ENCODE data around the gene MACROH2A1.
A peak's percentile ranks its signal among the peaks of the same experiment; 100 is the strongest.

MACROH2A1 gene

DNA sequence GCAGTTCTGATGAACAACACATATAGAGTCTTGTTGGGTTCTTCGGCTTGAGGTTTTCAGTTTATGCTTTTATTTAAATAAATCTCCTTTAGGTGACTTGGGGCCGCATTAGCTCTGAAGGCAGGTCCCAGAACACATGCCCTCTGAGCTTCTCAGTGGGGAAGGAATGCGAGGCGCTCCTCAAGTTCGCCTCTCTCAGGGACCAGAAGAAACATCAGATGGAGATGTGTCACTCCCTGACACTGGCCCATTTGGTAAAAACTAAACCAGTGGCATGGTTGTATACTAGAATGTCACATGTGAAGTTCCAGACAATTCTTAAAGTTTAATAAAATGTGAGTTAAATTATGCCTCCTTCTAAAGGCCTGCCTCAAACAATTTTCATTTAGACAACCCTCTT, 1.9 kb downstream of the MACROH2A1 start:
- DNase-seq (ENCODE audit: insufficient read length, low spot score) (no peak), FAIRE-seq (no peak)
- TF ChIP-seq POLR2A (IDR thresholded peaks at IDR 0.05; ENCODE audit: low read depth, low read length): no peak

DNA sequence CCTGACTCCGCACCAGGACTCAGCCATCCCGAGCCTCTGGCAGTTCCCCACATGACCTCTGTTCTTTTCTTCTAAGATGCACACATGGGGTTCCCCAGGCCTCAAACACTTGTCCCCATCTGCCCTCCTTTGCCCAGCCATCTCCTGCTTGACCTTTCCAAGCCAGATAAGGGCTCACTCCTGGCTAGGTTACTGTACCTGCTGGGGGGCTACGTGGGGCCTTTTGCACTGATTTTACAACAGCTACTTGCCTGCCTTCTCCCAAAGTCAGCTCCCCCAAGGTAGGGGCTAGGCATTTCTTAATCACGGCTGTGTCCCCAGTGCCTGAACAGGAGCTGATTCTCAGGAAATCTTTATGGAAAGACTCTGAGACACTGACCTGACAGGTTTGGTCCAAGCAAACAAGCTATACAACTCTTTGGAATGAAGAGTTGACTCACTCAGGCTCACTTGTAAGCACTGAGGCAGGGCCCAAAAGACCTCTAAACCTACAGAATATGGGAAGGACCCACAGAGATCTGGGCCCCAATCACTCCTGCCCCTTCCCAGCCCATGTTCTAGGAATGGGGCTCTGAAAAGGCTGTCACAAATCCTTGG, 2.5 kb downstream of the MACROH2A1 start:
- no peak for TF ChIP-seq POLR2A (IDR thresholded peaks at IDR 0.05; ENCODE audit: low read depth, low read length)
- FAIRE-seq (no peak), DNase-seq (ENCODE audit: insufficient read length, low spot score) (no peak)

DNA sequence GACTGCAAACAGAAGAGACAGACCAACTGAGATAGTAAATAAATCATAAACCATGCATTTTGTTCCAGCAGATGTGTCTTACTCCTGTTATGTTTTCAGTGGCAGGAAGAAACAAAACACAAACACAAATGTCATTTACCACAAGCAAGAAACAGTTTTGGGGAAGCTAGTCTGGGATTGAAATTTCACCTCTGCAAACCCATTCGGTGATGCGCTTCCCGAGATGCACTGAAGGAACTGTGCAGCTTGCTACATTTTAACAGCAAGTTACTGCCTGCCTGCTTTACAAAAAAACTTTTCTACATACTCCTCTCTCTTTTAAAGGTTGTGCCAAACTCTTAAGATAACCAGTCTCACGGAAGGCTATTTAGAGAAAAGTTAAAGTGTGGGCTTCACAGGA, 3.2 kb downstream of the MACROH2A1 start:
- DNase-seq (ENCODE audit: insufficient read length, low spot score): no peak
- no peak for FAIRE-seq
- TF ChIP-seq POLR2A (IDR thresholded peaks at IDR 0.05; ENCODE audit: low read depth, low read length): no peak

DNA sequence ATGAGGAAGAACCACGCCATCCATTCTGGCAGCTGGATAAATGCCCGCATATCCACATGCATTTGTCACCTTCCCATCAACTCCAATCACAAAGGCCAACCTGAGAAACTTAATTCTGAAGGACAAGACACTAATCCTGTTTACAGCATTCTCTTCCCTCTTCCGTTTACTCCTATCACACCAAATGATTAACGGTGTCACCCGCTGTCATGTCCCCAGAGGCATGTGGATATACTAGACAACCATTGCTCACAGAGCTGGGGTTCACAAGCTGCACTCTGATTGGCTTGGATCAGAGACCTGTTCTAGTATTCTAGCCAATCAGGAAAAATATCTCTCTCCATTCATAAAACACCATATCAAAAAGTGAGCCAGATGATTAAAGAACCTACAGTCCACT, 3.6 kb downstream of the MACROH2A1 start:
- no peak for TF ChIP-seq POLR2A (IDR thresholded peaks at IDR 0.05; ENCODE audit: low read depth, low read length)
- FAIRE-seq: no peak
- no peak for DNase-seq (ENCODE audit: insufficient read length, low spot score)

DNA sequence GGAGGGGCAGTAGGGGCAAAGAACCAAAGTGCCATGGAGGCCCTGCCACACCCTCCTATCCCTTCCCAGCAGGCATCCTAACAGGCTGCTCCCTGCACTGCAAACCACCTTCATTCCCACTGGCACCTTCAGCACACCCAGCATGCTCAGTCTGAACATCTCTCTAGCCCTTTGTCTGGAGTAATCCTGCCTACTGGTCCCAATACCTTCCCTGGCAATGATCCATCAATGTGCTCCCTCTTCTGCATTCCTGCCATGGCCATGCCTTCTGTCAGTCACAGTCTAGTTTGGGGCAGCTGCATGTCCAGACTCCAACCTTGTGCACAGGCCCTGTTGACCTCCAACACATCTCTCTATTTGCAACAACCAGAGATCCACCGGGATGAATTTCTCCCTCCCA, 4.9 kb downstream of the MACROH2A1 start:
- FAIRE-seq: no peak
- no peak for DNase-seq (ENCODE audit: insufficient read length, low spot score)
- no peak for TF ChIP-seq POLR2A (IDR thresholded peaks at IDR 0.05; ENCODE audit: low read depth, low read length)

DNA sequence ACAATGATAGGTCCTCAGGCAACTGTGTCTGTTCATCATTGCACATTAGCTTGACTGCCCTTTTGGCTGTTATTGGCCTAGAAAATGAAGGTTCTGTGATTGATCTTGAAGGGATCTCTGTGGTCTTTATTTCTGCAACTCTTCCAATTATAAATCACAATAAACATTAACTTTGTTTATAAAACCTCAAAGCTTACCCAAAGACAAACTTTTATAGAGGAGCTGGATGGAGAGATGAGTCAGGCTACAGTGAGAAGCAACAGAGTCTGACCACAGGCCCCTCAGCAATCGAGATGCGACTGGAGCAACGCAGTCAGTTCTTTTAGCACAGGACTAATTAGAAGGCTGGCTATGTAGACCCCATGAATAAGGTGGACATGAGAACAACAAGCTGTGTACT, 5.3 kb downstream of the MACROH2A1 start:
- FAIRE-seq: no peak
- no peak for TF ChIP-seq POLR2A (IDR thresholded peaks at IDR 0.05; ENCODE audit: low read depth, low read length)
- DNase-seq (ENCODE audit: insufficient read length, low spot score): no peak

DNA sequence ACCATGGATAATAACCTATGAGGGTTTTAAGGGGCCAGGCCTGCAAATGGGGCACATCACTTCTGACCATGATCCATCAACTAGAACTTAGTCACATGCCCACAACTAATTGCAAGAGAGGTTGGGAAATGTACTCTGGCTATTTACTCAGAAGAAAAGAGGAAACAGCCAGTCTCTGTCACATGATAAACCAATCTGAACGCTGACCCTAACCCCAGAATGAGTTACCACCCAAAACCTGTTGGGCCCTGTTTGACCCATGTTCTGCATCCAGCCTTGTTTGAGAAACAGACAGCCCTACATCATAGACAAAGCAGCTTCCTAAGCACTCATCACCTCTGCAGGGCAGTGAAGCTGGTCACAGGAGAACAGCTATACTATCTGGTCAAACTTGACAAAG, 5.8 kb downstream of the MACROH2A1 start:
- DNase-seq (ENCODE audit: insufficient read length, low spot score): no peak
- no peak for FAIRE-seq
- no peak for TF ChIP-seq POLR2A (IDR thresholded peaks at IDR 0.05; ENCODE audit: low read depth, low read length)

DNA sequence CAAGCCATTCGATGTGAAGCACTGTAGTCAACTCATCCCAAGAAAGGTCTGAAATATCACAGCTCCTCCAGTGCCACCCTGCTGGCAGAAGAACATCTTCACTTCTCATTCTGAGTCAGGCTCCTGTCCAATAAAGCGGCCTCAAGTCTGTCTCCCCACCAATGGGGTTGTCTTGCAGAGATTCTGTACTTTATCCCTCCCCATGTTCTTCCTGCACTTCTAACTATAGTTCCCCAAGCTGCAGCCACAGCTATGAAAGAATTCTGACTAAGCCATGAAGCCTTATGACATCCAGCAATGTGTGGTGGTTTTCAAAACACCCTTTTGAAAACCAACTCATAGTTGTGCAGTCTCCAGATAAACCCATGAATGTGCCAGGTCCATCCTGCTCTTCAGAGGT, 6.8 kb downstream of the MACROH2A1 start:
- FAIRE-seq (no peak), DNase-seq (ENCODE audit: insufficient read length, low spot score) (peak; percentile 30)
- TF ChIP-seq POLR2A (IDR thresholded peaks at IDR 0.05; ENCODE audit: low read depth, low read length): no peak

DNA sequence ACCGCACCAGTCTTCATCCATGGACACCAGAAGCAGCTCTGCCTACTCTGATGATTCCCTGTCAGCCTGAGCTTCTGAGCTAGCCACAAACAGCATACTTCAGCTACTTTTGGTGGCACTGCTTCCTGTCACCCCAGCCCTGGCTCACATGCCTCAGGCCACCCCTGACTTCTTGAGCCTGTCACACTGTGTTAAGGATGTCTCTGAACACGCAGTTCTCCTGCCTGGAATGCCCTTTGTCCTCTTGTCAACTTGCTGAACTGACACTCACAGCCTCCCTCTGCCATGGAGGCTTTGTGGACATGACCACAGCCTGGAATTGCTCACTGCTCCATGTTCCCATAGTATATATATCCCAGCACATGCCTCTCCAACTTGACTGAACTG, 7.2 kb downstream of the MACROH2A1 start:
- TF ChIP-seq POLR2A (IDR thresholded peaks at IDR 0.05; ENCODE audit: low read depth, low read length): no peak
- DNase-seq (ENCODE audit: insufficient read length, low spot score) (no peak), FAIRE-seq (no peak)

DNA sequence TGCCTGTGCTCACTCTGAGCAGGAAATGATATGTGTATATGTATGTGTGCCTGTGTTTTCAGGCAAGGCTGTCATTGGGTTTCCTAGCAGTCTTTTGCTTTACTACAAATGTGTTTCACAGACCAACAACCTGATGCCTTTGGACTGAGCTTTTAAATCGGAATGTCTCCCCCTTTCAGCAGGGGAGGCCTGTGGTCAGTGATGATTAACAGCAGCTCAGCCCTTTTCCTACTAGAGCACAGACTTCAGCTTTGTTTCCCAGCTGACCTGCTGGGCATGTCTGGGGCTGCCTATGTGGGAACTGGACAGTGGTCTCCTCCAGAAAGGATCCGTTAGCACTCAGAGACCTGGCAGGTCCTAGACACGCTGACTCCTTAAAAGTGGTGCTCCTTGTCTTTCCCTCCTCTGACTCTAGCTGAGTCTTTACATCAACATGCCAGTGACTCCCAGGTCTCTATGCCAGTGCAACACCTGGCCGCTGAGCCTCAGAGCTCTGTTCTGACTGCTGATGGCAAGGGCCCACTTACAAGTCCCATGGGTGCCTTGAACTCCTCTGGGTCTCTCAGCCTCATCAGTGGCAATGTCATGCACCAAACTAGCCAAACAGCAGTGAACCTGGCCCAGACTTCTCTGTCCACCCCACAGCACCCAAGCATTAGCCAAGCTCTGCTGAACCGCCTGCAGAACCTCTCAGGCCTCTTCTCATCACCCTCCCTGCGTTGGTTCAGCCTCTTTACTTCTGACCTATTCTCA, 7.7 kb downstream of the MACROH2A1 start:
- DNase-seq (ENCODE audit: insufficient read length, low spot score): peak; percentile 63
- no peak for FAIRE-seq
- no peak for TF ChIP-seq POLR2A (IDR thresholded peaks at IDR 0.05; ENCODE audit: low read depth, low read length)

DNA sequence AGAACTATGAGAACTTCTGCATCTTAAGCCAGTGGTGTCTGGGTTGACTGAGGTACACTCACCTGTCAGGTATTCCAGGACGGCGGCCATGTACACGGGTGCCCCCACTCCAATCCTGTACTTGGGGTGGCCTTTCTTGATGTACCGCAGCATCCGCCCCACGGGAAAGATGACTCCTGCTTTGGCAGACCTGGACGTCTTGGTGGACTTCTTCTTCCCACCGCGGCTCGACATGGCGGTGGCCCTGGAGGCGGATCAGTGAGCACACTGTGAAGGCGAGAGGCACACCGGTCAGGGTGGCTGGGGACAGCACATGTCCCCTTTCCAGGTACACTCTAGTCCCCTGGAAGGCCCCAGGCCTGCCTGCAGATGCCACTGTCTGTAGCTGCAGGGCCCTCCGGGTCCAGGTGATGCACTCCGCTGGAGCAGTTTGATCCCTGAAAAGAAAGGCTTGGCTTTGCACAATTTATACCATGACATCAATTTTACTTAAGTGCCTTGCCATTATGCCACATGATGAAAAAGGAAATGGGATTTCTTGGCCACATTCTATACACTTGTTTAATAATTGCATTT, 10.1 kb downstream of the MACROH2A1 start:
- DNase-seq (ENCODE audit: insufficient read length, low spot score): no peak
- no peak for FAIRE-seq
- TF ChIP-seq POLR2A (IDR thresholded peaks at IDR 0.05; ENCODE audit: low read depth, low read length): no peak

DNA sequence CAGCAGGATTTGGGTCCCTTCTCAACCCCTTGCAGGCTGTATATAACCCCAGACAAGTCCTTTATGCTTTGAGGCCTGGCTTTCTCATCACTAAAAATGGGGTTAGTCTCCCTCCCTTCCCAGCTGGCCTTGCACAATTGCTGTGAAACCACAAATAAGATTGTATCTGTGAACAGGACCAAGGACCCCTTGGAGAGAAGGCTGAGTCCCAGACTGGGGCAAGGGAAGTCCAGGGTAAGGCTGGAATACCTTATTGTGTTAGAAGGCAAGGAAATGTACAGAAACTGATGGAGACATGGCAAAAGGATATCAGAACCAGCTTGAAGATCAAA, 11.4 kb downstream of the MACROH2A1 start:
- FAIRE-seq (no peak), DNase-seq (ENCODE audit: insufficient read length, low spot score) (no peak)
- no peak for TF ChIP-seq POLR2A (IDR thresholded peaks at IDR 0.05; ENCODE audit: low read depth, low read length)

DNA sequence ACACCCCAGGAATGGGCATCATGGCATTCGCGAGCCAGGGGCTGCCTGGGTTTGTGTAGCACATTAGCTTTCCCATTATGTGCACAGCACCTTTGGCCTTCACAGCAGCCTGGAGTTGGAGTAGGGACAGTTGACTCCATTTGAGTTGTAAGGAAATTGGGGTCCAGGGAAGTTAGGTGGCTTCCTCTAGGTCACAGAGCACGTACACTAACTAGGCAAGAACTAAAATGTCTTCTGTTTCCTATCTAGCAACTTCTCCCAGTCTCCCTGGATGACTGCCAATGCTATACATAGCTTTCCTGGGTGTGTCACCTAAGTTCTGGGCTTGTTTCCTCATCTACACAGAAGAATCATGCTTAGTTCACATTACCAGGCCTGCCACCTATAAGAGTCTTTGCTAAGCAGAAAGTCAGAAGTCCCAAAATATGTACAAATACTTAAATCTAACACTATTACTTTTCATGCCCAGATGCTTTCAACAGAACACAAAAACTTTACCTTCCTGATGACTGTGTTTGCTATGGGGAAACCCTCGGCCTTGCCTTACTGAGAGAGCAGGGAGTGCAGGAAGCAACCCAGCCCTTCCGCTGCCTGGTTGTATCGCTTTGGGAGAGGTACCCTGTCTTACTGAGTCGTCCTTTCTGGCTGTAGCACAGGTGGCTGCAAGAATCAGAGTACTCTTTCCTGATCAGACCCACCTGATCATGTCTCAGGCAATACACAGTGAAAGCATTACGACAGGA, 12.0 kb downstream of the MACROH2A1 start:
- no peak for FAIRE-seq
- no peak for TF ChIP-seq POLR2A (IDR thresholded peaks at IDR 0.05; ENCODE audit: low read depth, low read length)
- peak; percentile 75 for DNase-seq (ENCODE audit: insufficient read length, low spot score)

DNA sequence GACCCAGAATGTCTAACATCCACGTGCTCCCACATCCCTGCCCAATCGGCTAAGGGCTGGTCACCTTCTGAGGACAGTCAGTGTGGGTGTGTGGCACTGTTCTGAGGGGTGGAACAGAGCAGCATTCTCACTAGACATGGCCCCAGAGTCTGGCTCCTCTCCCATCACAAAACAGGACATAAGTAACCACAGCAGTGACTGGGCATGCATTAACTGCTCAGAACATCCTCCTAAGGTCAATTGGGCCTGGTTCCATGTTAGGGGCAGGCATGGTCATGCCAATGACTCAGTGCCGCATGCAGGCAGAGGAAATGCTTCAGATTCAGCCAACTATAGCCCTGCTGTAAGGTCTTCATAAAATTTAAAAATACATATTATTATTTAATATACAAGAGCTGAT, 12.9 kb downstream of the MACROH2A1 start:
- no peak for TF ChIP-seq POLR2A (IDR thresholded peaks at IDR 0.05; ENCODE audit: low read depth, low read length)
- FAIRE-seq (no peak), DNase-seq (ENCODE audit: insufficient read length, low spot score) (no peak)

Measured in H54 (cell line).